Upper lobe of right lung (tissue), 1 donor: ENCODE measurements around the gene VCAN. TPM values are rescaled to one million over a fixed set of nuclear protein-coding genes. Genes with fewer than 3 reads are reported as not detected.

Experiments used
- ATAC-seq: fragments of 200-7000 bp; cut with Tn5 transposase; one replicate; pipeline ENCODE4 v1.9.1; 2020; ENCODE audit warnings: mild to moderate bottlenecking, moderate library complexity
- DNase-seq: peaks from one replicate; pipeline ENCODE4 v3.0.0-alpha.2; 2020
- H3K27ac ChIP-seq: fragments of 200-600 bp; one replicate; pipeline ENCODE4 v1.8.0; 2022
- H3K27me3 ChIP-seq: fragments of 200-600 bp; one replicate; pipeline ENCODE4 v1.8.0; 2022; ENCODE audit warnings: mild to moderate bottlenecking
- H3K36me3 ChIP-seq: fragments of 200-600 bp; one replicate; pipeline ENCODE4 v1.8.0; 2022
- H3K4me1 ChIP-seq: fragments of 200-600 bp; one replicate; pipeline ENCODE4 v1.8.0; 2022
- H3K4me3 ChIP-seq: fragments of 200-600 bp; one replicate; pipeline ENCODE4 v1.8.0; 2022; ENCODE audit warnings: mild to moderate bottlenecking
- H3K9me3 ChIP-seq: fragments of 200-600 bp; one replicate; pipeline ENCODE4 v1.8.0; 2022
- CTCF ChIP-seq: fragments of 200-600 bp; IDR thresholded peaks from one replicate; pipeline ENCODE4 v1.8.0; 2022; ENCODE audit warnings: antibody characterized with exemption
- intact Hi-C: fragments of 100-400 bp; cut with DNase I; formaldehyde crosslinking; loops from one replicate; pipeline ENCODE4 v1.11.0; 2022
- long read RNA-seq: library from polyadenylated mRNA; unstranded; transcript quantifications from one replicate; pipeline ENCODE4 v2.0.0, GENCODE V29; 2021
- total RNA-seq: library from RNA; stranded (reverse); fragmentation: NEBNext Ultra II Directional; extraction: Animal tissue kit (Norgen Biotek cat#: 25700); gene quantifications from one replicate; pipeline ENCODE4 v1.2.1, GENCODE V29; 2021
- donor health status: DM: no; HTN: yes; CAD: no; lungs with severe emphysema.

VCAN gene
- total RNA-seq: 90.0 TPM
- long read RNA-seq, full-length matches to known transcripts: 7 of 16 reads
- long read RNA-seq, partial matches to known transcripts: 5 of 16 reads
- long read RNA-seq, other reads (novel, unspliced or antisense): 4 of 16 reads

GRCh38 chr5:83471405-83472212 is at the start of gene VCAN:
TSS of gene VCAN (plus strand) at chr5:83471744. CDS start at chr5:83483519, 11,775 bp downstream.
- H3K27ac ChIP-seq: no peak within 1 kb of the TSS
- DNase-seq (peak; percentile 63), ATAC-seq (peak; percentile 39)
- H3K27me3 ChIP-seq: peaks cover 43% of the 10 kb centered on the region
- peak within 1 kb of the TSS; percentile 59 for H3K4me3 ChIP-seq
- intact Hi-C loops: no loop called here
- TF ChIP-seq CTCF: no peak
- no peaks in the 10 kb centered on the region for H3K36me3 ChIP-seq
- H3K9me3 ChIP-seq: no peaks in the 10 kb centered on the region
- peaks cover 27% of the 10 kb centered on the region for H3K4me1 ChIP-seq

DNA sequence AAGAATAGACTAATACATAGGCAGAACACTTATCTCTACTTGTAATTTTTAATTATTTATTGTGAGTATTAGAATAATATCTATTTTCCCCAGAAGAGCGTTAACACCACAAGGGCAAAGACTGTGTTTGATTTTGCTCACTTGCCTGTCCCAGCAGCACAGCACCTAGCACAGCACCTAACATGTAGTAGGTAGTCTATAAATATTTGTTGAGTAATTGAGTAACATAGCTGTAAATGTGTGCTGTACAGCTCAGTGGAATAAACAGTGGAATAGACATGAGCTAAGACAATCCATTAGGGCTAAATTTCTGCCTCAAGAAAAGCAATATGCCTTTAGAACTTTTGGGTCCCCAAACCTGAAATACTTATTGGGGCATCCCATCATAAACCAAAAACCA is 49.3 kb upstream of the VCAN start:
- intact Hi-C loops: no loop called here
- Histone ChIP-seq H3K27ac (no peak overlapping the region), H3K9me3 (no peaks in the 10 kb centered on the region), H3K36me3 (no peaks in the 10 kb centered on the region), H3K4me1 (no peaks in the 10 kb centered on the region), H3K4me3 (no peak overlapping the region), H3K27me3 (no peaks in the 10 kb centered on the region)
- no peak for DNase-seq
- TF ChIP-seq CTCF: no peak
- no peak for ATAC-seq

DNA sequence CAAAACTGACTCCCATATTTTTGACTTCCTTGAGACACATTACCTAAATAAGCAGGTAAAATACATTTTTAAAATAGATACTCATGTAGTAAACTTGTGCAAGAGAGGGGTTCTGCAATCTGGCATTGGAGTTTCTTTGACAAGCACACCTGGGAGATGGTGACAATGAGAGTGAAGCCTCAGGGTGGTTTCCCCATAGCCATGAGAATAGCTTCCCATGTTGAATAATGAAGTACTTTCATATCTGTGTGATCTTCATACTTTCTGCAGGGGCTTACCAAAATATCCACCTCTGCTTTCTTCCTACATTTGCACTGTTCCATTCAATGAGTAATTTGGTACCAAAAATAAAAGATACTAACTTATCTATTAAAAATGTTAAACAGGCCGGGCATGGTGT is 44.7 kb upstream of the VCAN start:
- Histone ChIP-seq H3K27ac (no peak overlapping the region), H3K4me1 (no peaks in the 10 kb centered on the region), H3K4me3 (no peak overlapping the region), H3K9me3 (no peaks in the 10 kb centered on the region), H3K36me3 (no peaks in the 10 kb centered on the region), H3K27me3 (no peaks in the 10 kb centered on the region)
- DNase-seq (no peak), ATAC-seq (no peak)
- intact Hi-C loops: no loop called here
- TF ChIP-seq CTCF: no peak

- no peak overlapping the region for H3K27ac ChIP-seq
- no peak for DNase-seq
- H3K36me3 ChIP-seq: no peaks in the 10 kb centered on the region
- intact Hi-C loops: no loop called here
- H3K4me3 ChIP-seq: no peak overlapping the region
- TF ChIP-seq CTCF: no peak
- H3K27me3 ChIP-seq: no peaks in the 10 kb centered on the region
- no peak for ATAC-seq
- H3K9me3 ChIP-seq: no peaks in the 10 kb centered on the region
- H3K4me1 ChIP-seq: no peaks in the 10 kb centered on the region
Measured at GRCh38 chr5:83428126-83428525, 43.4 kb upstream of the VCAN start.

DNA sequence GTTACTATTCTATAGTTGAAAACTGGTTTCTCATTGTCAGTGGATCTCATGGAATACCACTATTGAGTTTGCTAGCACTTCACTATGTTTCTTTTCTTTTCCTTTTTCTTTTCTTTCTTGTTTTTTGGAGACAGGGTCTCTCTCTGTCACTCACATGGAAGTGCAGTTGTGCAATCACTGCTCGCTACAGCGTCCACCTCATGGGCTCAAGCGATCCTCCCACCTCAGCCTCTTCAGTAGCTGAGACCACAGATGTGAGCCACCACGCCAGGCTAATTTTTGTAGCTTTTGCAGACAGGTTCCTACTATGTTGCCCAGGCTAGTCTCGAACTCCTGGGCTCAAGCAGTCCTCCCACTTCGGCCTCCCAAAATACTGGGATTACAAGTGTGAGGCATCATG is 42.7 kb upstream of the VCAN start:
- no peak for TF ChIP-seq CTCF
- ATAC-seq (no peak), DNase-seq (no peak)
- intact Hi-C loops: no loop called here
- no peak overlapping the region for H3K4me3 ChIP-seq
- H3K36me3 ChIP-seq: no peaks in the 10 kb centered on the region
- H3K4me1 ChIP-seq: no peaks in the 10 kb centered on the region
- no peaks in the 10 kb centered on the region for H3K27me3 ChIP-seq
- no peaks in the 10 kb centered on the region for H3K9me3 ChIP-seq
- no peak overlapping the region for H3K27ac ChIP-seq
